GM12878 (cell line): ENCODE measurements around the gene LANCL2. TPM values are rescaled to one million over a fixed set of nuclear protein-coding genes. Genes with fewer than 3 reads are reported as not detected.

Experiments
- ATAC-seq: fragments of 200-7000 bp; cut with Tn5 transposase; 3 replicates; pipeline ENCODE4 v1.9.1; 2020; ENCODE audit warnings: mild to moderate bottlenecking, moderate library complexity
- BruUV-seq: library from RNA; stranded (reverse); fragments of 400-500 nt; replicated peaks from 2 replicates; lab custom pipeline; 2021; lab: Mats Ljungman, UMichigan
- CTCF ChIA-PET: fragments of 300-600 bp; sonication (Branson Sonifier 250); formaldehyde crosslinking; extraction: SDS; loops from one replicate; lab custom pipeline; 2021; ENCODE audit warnings: inconsistent platforms; lab: Yijun Ruan, JAX
- POLR2A ChIA-PET: fragments of 350-600 bp; formaldehyde crosslinking; extraction: SDS; loops from one replicate; lab custom pipeline; 2021; ENCODE audit warnings: inconsistent platforms; lab: Charles Lee
- RAD21 ChIA-PET: fragments of 300-600 bp; sonication (Branson Sonifier 250); formaldehyde crosslinking; loops from one replicate; lab custom pipeline; 2023; ENCODE audit warnings: antibody characterized with exemption; ENCODE audit not compliant: unreplicated experiment; lab: Charles Lee
- SMC1A ChIA-PET: fragments of 300-600 bp; sonication (Branson Sonifier 250); formaldehyde crosslinking; loops from one replicate; lab custom pipeline; 2023; ENCODE audit not compliant: unreplicated experiment, uncharacterized antibody; lab: Charles Lee
- DNase-seq: peaks from one replicate; pipeline ENCODE4 v3.0.0-alpha.2; 2011; ENCODE audit warnings: low read depth, low spot score
- FAIRE-seq: peaks from 3 replicates; lab custom pipeline; 2011; peaks lifted over from hg19 to GRCh38; lab: Jason Lieb, UNC
- H2AFZ ChIP-seq: 2 replicates; pipeline ENCODE4 v1.6.0; 2011; ENCODE audit warnings: low read depth, low read length, control low read depth; ENCODE audit not compliant: control insufficient read depth
- H3K27ac ChIP-seq: 2 replicates; pipeline ENCODE4 v1.5.1; 2011; ENCODE audit warnings: control low read depth; ENCODE audit not compliant: control insufficient read depth, insufficient read depth
- H3K27me3 ChIP-seq, 2 experiments: replicated peaks in 1 of 2; 2 replicates each; pipeline versions ENCODE4 v1.6.0 to v1.6.1; 2011; ENCODE audit warnings: low read length in 1 of 2; ENCODE audit not compliant: control insufficient read depth in 2 of 2, insufficient read depth in 2 of 2
- H3K36me3 ChIP-seq, 2 experiments: 2 replicates each; pipeline ENCODE4 v1.5.1; 2011; ENCODE audit warnings: low read length in 1 of 2; ENCODE audit not compliant: control insufficient read depth in 2 of 2, insufficient read depth in 2 of 2
- H3K4me1 ChIP-seq: 2 replicates; pipeline ENCODE4 v1.6.1; 2011; ENCODE audit warnings: mild to moderate bottlenecking, low read length, moderate library complexity, mixed read lengths; ENCODE audit not compliant: control insufficient read depth, insufficient read depth
- H3K4me2 ChIP-seq: 2 replicates; pipeline ENCODE4 v1.6.0; 2011; ENCODE audit warnings: control low read depth; ENCODE audit not compliant: control insufficient read depth, insufficient read depth
- H3K4me3 ChIP-seq: fragments of 200-600 bp; sonication (generic); 2 replicates; pipeline ENCODE4 v1.5.1; 2016
- H3K79me2 ChIP-seq: 2 replicates; pipeline ENCODE4 v1.6.0; 2011; ENCODE audit warnings: low read length; ENCODE audit not compliant: control insufficient read depth, insufficient read depth
- H3K9ac ChIP-seq: 2 replicates; pipeline ENCODE4 v1.8.0; 2011; ENCODE audit warnings: low read length, control low read depth, mixed read lengths; ENCODE audit not compliant: control insufficient read depth, insufficient read depth
- H3K9me3 ChIP-seq: replicated peaks from 3 replicates; pipeline ENCODE4 v1.5.1; 2011; ENCODE audit warnings: mild to moderate bottlenecking, low read length; ENCODE audit not compliant: control insufficient read depth, insufficient read depth
- H4K20me1 ChIP-seq: 2 replicates; pipeline ENCODE4 v1.6.0; 2011; ENCODE audit not compliant: control insufficient read depth, insufficient read depth
- BHLHE40 ChIP-seq, 2 experiments: fragments of 450-650 bp in 1 of 2; IDR thresholded peaks; 2 replicates each; pipeline ENCODE4 v1.6.1; 2011 to 2017; ENCODE audit warnings: low read depth in 2 of 2, borderline replicate concordance in 1 of 2, improper control_type of control experiment in 1 of 2, low read length in 1 of 2, mild to moderate bottlenecking in 1 of 2
- CUX1 ChIP-seq: IDR thresholded peaks from 2 replicates; pipeline ENCODE4 v1.6.1; 2012; ENCODE audit warnings: improper control_type of control experiment, low read depth, low read length; ENCODE audit not compliant: insufficient replicate concordance
- DPF2 ChIP-seq: fragments of 450-650 bp; IDR thresholded peaks from 2 replicates; pipeline ENCODE4 v1.6.1; 2017; ENCODE audit warnings: mild to moderate bottlenecking
- ESRRA ChIP-seq: IDR thresholded peaks from 2 replicates; pipeline ENCODE4 v1.6.1; 2012; ENCODE audit warnings: mild to moderate bottlenecking, low read length, improper control_type of control experiment
- NFXL1 ChIP-seq: fragments of 450-650 bp; IDR thresholded peaks from 2 replicates; pipeline ENCODE4 v1.6.1; 2017; ENCODE audit warnings: antibody characterized with exemption, mild to moderate bottlenecking, borderline replicate concordance
- NFYB ChIP-seq: IDR thresholded peaks from 2 replicates; pipeline ENCODE4 v1.6.1; 2011; ENCODE audit warnings: low read depth, mild to moderate bottlenecking, low read length, improper control_type of control experiment, moderate library complexity; ENCODE audit not compliant: insufficient read depth
- WGBS: methylation state at CpG from one replicate; pipeline ENCODE4 v1.1.6; 2016; ENCODE audit warnings: low lambda C conversion rate; ENCODE audit not compliant: insufficient replicate concordance, insufficient coverage; ENCODE audit errors: missing lambda C conversion rate; 5-methylcytosine and 5-hydroxymethylcytosine counted together
- in situ Hi-C: fragments of 300-500 bp; cut with MboI; formaldehyde crosslinking; loops from 9 replicates; pipeline ENCODE4 v1.14.3; 2018; ENCODE audit warnings: mixed read lengths
- intact Hi-C: fragments of 100-400 bp; cut with micrococcal nuclease; formaldehyde crosslinking; loops from one replicate; pipeline ENCODE4 v1.14.2; 2022; ENCODE audit not compliant: unreplicated experiment
- polyA plus RNA-seq, 11 experiments: library from polyadenylated mRNA; depleted of rRNA in 4 of 11; unstranded in 6 of 11; stranded (reverse) in 5 of 11; fragments of >200 nt; fragmentation: Nextera tagmentation in 4 of 11; fragmentation: Illumina TruSeq in 1 of 11; extraction: Ambion mirVana in 4 of 11; extraction: Trizol in 1 of 11; gene quantifications; 1 replicate in 1 of 11; 2 replicates in 10 of 11; pipeline versions ENCODE4 v1.2.1 to v1.2.3, GENCODE V29; 2011 to 2016; ENCODE audit warnings: inconsistent platforms in 2 of 11, missing spikeins in 2 of 11, low read depth in 1 of 11
- total RNA-seq, 4 experiments: library from RNA; depleted of rRNA in 3 of 4; stranded (reverse); fragments of >200 nt in 3 of 4; fragmentation: Illumina TruSeq in 1 of 4; extraction: Trizol in 1 of 4; gene quantifications; 2 replicates each; pipeline versions ENCODE4 v1.2.1 to v1.2.3, GENCODE V29; 2013 to 2021
- TF ChIP-seq, protein P1 (sequence below): IDR thresholded peaks from 2 replicates; pipeline ENCODE4 v1.6.1; 2011; ENCODE audit warnings: borderline replicate concordance, low read depth, mild to moderate bottlenecking, moderate library complexity, mixed read lengths, low read length; ENCODE audit not compliant: insufficient read depth; ENCODE audit errors: extremely low read length
- TF ChIP-seq, protein P2 (sequence below): fragments of 450-650 bp; IDR thresholded peaks from 2 replicates; pipeline ENCODE4 v1.6.1; 2014; ENCODE audit warnings: mild to moderate bottlenecking
- TF ChIP-seq, protein P3 (sequence below): fragments of 450-650 bp; IDR thresholded peaks from 2 replicates; pipeline ENCODE4 v1.6.1; 2017; ENCODE audit warnings: mild to moderate bottlenecking

Gene LANCL2
- total and polyA plus RNA-seq, 10 of the 15 experiments (the other 5 are each of a cell fraction or from before 2014, with no cell fraction given) = 8.1 to 28.6 (median 16.4) TPM

- no TSS peak for BruUV-seq
- H3K36me3 ChIP-seq = peaks cover 4% of the 10 kb centered on the region in 2 experiments; a peak in 2 of 4 replicates
- no peak overlapping the region for H3K4me2 ChIP-seq
- H2AFZ ChIP-seq = no peak overlapping the region
- no peak for ATAC-seq
- H3K27ac ChIP-seq = no peak overlapping the region
- no peaks in the 10 kb centered on the region for H3K9me3 ChIP-seq
- no peak overlapping the region for H3K9ac ChIP-seq
- H4K20me1 ChIP-seq = no peaks in the 10 kb centered on the region
- H3K27me3 ChIP-seq = no peaks in the 10 kb centered on the region
- H3K79me2 ChIP-seq = no peaks in the 10 kb centered on the region
- ChIA-PET SMC1A (interaction anchor here (1.0 kb wide), 1 partner anchor 162 kb away, joined by 3 read pairs; no protein-coding TSS in a partner anchor), RAD21 (interaction anchor here (0.8 kb wide), 1 partner anchor 17 kb away, joined by 3 read pairs; no protein-coding TSS in a partner anchor), CTCF (interaction anchor here (1.2 to 1.7 kb wide), 4 partner anchors 22 to 528 kb away, joined by 4 to 5 read pairs (median 4); partner anchors contain the start of gene NIPSNAP2), POLR2A (no interaction called here)
- no peak for DNase-seq
- no peak overlapping the region for H3K4me3 ChIP-seq
- in situ Hi-C loops (loop anchor here (5.0 kb wide), 1 partner anchor 157 kb away; no protein-coding TSS in a partner anchor), intact Hi-C loops (no loop called here)
- WGBS = 81% methylated on average over 10 of the region's 10 CpGs
- no peak for FAIRE-seq
- H3K4me1 ChIP-seq = no peaks in the 10 kb centered on the region
- TF ChIP-seq, protein P1, sequence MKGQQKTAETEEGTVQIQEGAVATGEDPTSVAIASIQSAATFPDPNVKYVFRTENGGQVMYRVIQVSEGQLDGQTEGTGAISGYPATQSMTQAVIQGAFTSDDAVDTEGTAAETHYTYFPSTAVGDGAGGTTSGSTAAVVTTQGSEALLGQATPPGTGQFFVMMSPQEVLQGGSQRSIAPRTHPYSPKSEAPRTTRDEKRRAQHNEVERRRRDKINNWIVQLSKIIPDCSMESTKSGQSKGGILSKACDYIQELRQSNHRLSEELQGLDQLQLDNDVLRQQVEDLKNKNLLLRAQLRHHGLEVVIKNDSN = no peak
- TF ChIP-seq, protein P2, sequence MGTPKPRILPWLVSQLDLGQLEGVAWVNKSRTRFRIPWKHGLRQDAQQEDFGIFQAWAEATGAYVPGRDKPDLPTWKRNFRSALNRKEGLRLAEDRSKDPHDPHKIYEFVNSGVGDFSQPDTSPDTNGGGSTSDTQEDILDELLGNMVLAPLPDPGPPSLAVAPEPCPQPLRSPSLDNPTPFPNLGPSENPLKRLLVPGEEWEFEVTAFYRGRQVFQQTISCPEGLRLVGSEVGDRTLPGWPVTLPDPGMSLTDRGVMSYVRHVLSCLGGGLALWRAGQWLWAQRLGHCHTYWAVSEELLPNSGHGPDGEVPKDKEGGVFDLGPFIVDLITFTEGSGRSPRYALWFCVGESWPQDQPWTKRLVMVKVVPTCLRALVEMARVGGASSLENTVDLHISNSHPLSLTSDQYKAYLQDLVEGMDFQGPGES = no peak
- TF ChIP-seq DPF2 (no peak), NFXL1 (no peak), ESRRA (no peak), NFYB (no peak), BHLHE40 (IDR thresholded peaks at IDR 0.05; ENCODE audit: borderline replicate concordance in 1 of 2, low read depth in 2 of 2, low read length in 1 of 2) (no peak), CUX1 (no peak)
- TF ChIP-seq, protein P3, sequence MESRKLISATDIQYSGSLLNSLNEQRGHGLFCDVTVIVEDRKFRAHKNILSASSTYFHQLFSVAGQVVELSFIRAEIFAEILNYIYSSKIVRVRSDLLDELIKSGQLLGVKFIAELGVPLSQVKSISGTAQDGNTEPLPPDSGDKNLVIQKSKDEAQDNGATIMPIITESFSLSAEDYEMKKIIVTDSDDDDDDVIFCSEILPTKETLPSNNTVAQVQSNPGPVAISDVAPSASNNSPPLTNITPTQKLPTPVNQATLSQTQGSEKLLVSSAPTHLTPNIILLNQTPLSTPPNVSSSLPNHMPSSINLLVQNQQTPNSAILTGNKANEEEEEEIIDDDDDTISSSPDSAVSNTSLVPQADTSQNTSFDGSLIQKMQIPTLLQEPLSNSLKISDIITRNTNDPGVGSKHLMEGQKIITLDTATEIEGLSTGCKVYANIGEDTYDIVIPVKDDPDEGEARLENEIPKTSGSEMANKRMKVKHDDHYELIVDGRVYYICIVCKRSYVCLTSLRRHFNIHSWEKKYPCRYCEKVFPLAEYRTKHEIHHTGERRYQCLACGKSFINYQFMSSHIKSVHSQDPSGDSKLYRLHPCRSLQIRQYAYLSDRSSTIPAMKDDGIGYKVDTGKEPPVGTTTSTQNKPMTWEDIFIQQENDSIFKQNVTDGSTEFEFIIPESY = no peak
Measured at GRCh38 chr7:55435466-55435865, 70.3 kb downstream of the LANCL2 start.
